Right renal cortex interstitium (tissue), 3 donors: ENCODE results near the gene ARRB1. TPM values are rescaled to one million over a fixed set of nuclear protein-coding genes. Genes with fewer than 3 reads are reported as not detected.
A peak's percentile ranks its signal among the peaks of the same experiment; 100 is the strongest.

ENCODE experiments used
- DNase-seq, 3 donors: peaks; one replicate each; pipeline ENCODE4 v3.0.0-alpha.2; 2013; ENCODE audit warnings: low read depth in 3 of 3, low spot score in 2 of 3
- polyA plus RNA-seq, 3 donors: library from polyadenylated mRNA; unstranded; fragments of 120-200 nt; gene quantifications; one replicate each; pipeline ENCODE4 v1.2.1, GENCODE V29; 2013; ENCODE audit not compliant: insufficient read length in 3 of 3

ARRB1 gene
- polyA plus RNA-seq, 3 donors: 24.0 to 29.1 (median 24.4) TPM

DNA sequence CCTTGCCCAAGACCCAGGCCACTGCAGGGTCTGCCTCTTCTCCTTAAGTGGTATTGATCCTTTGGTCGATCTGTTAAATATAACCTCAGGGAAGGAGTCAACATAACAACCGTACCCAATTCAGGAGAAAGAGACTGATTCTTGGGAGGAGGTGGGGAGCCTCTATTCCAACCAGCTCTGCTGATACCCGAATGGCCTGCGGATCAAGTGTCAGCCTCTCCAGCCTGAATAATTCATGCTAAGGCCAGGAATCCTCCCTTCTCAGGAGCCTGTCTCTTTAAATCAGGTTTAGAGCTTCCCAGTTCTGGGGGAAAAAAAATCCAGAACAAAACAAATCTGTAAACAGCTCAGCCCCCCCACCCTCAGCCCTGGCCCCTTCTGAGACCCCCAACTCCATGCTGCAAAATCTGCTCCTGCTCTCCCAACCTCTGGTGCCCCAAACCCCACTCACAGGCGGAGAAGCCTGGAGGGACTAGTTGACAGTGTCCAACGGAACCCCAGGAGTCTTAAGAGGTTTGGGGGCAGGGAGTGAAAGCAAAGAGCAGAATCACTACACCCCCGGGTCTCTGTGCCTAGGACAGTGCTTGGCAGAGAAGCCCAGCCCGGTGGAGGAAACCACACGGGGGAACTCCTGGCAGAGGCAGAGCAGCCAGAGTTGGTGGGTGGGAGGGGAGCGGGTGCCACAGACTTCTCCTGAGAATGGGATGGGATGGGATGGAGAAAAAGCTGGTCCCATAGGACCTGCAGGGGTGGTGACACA is 111.8 kb downstream of the ARRB1 start:
- no peak for DNase-seq

GRCh38 chr11:75238595-75239440 is 112.6 kb downstream of the ARRB1 start:
- no peak for DNase-seq

DNA sequence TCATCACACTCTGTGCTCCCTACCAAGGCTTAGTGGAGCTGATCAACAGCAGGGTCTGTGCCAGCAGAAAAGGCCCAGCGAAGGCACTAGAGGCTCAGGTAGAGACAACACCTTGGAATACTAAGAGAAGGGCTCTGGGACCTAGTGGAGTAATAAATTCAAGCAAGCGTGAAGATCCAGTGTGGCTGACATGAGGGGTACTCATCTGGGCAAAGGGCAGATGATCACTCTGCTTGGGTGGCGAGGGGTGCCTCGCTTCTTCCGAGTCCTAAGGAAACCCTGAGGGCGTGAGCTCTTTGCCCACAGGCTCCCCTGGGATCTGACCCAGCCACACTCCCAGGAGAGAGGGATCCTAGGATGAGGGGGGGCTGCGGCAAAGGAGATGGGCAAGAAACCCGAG is 114.4 kb downstream of the ARRB1 start:
- DNase-seq: no peak

GRCh38 chr11:75236062-75236461 is 115.4 kb downstream of the ARRB1 start:
- DNase-seq: no peak

DNA sequence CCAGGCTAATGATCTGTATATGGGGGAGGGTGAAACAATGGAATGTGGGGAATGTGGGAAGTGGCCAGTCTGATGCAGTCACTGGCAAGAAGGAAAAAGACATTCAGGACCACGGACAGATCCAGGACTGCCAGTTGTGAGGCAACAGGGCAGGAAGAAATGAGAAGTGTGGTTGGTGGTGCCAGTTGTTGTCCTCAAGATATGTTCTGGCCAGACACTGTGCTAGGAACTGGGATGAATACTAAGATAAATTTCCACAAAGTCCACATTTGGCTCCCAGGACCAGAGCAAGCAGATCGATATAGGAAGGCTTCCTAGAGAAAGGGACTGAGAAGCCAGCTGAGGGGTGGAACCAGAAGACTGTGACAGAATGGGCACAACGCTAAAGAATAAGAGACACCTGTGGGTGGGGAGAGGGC is 117.7 kb downstream of the ARRB1 start:
- DNase-seq: peak in 2 of 3 donors; percentile 43 to 58

GRCh38 chr11:75230621-75231020 is 120.8 kb downstream of the ARRB1 start:
- no peak for DNase-seq

GRCh38 chr11:75229466-75229865 is 122.0 kb downstream of the ARRB1 start:
- no peak for DNase-seq

GRCh38 chr11:75225794-75226193 is 125.7 kb downstream of the ARRB1 start:
- DNase-seq: no peak

DNA sequence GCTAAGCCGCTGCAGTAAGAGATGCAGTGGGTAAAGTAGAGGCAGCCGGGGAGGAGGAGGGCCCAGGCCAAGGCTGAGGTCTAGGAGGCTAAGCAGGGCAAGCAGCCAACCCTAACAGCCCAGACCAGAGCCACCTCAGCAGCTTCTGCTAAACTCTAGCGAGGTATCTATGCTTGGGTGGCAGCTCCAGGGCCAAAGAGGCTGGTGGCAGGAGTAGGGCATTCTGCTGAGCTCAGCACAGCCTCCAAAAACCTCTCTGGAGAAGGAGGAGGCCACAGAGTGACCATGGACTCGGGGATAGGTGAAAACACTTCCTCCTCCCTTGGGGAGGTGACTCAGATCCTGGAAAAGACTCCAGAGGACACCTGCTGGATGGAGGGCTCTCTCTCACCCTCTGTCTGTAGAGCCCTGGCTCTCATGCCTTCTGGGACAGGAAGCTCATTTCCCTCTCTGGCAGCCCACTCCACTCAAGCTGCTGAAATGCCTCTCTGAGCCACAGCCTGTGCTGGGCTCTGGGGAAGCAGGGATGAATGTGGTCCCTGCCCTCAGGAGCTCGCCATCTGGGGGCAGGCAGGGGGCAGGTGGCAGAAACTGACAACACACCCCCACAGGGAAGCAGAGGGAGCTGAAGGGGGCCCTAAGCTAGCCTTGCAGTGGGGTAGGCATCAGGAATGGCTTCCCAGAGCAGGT is 127.4 kb downstream of the ARRB1 start:
- DNase-seq: no peak

DNA sequence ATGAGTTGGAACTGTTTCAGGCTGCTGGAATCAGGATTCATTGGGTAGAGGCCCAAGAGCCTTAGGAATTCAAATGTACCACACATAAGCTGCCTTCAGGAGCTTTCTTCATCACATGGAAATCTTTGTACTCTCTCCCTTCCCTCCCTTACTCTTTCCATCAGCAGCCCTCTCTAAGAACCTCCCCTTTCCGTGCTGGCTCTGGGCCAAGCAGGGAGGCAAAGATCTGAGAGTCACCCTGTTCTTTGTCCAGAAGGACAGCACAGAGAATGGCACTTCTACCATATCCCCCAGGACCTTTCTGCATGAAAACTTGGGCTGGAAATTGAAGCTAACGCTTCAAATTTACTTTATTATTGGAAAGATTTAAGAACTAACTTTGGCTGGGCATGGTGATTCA is 131.6 kb downstream of the ARRB1 start:
- DNase-seq: no peak

DNA sequence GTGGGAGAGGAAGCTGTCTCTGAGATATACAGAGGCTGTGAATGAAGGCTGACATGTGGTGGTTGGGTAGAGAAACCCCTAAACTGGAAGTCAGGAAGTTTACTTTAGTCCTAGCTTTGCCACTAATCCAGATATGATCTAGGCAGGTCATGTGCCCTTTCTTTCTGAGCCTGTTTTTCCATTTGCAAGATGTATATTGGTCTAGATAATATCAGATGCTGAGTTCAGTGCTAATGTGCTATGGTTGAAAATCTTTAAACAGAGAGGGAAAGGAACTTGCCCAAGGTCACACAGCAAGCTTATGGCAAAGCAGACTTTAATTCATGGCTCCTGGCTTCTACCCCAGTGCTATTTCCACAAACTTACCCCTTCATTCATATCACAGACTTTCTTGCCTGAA is 136.6 kb downstream of the ARRB1 start:
- no peak for DNase-seq

- DNase-seq: peak; percentile 77 to 83 (median 79)
Measured at GRCh38 chr11:75214411-75214821, 137.0 kb downstream of the ARRB1 start.

Other genes starting within 250 kb of the ARRB1 start
- gene SLCO2B1, start 200.6 kb downstream of the ARRB1 start, polyA plus RNA-seq: 1 to 10 TPM; 6.6 to 8.3 (median 6.7) TPM
- under 1 TPM; 0.07 to 0.24 (median 0.14) TPM for gene TPBGL, start 110.9 kb downstream of the ARRB1 start, polyA plus RNA-seq
- gene RPS3, start 47.9 kb upstream of the ARRB1 start, polyA plus RNA-seq: 1,000 to 10,000 TPM; 2,692 to 2,738 (median 2,717) TPM
- under 1 TPM; 0.45 to 0.62 (median 0.58) TPM for gene KLHL35, start 81.5 kb upstream of the ARRB1 start, polyA plus RNA-seq
- gene GDPD5, start 174.3 kb upstream of the ARRB1 start, polyA plus RNA-seq: 1 to 10 TPM; 5.8 to 8.5 (median 6.9) TPM
- gene SERPINH1, start 210.6 kb upstream of the ARRB1 start, polyA plus RNA-seq: 100 to 1,000 TPM; 291 to 341 (median 336) TPM